Neutrophil (primary cell): ENCODE data around the gene SYNPO2.
"Not testable (repeated sequence)": the region's sequence is repeated elsewhere in the genome, so short reads cannot be mapped to it uniquely, and the experiment has no call there.

Experiments
- H3K27ac ChIP-seq: fragments of 200-600 bp; sonication (generic); 2 replicates; pipeline ENCODE4 v1.5.1; 2016; ENCODE audit warnings: mild to moderate bottlenecking, moderate library complexity
- H3K27me3 ChIP-seq: fragments of 200-600 bp; sonication (generic); 2 replicates; pipeline ENCODE4 v1.6.0; 2016; ENCODE audit warnings: mild to moderate bottlenecking
- H3K36me3 ChIP-seq: fragments of 200-600 bp; sonication (generic); 2 replicates; pipeline ENCODE4 v1.5.1; 2017
- H3K4me1 ChIP-seq, 2 experiments: fragments of 200-600 bp in 1 of 2; sonication (generic) in 1 of 2; 1 replicate in 1 of 2; 2 replicates in 1 of 2; pipeline versions ENCODE4 v1.5.1 to v1.6.1; 2013 to 2016; ENCODE audit warnings: low read depth in 1 of 2, low read length in 1 of 2, mild to moderate bottlenecking in 1 of 2, moderate library complexity in 1 of 2; ENCODE audit not compliant: control insufficient read depth in 1 of 2, insufficient read depth in 1 of 2
- H3K4me3 ChIP-seq, 2 experiments: fragments of 200-600 bp in 1 of 2; sonication (generic) in 1 of 2; 1 replicate in 1 of 2; 2 replicates in 1 of 2; pipeline ENCODE4 v1.5.1; 2013 to 2016; ENCODE audit warnings: low read depth in 1 of 2, low read length in 1 of 2, mild to moderate bottlenecking in 1 of 2, moderate library complexity in 1 of 2
- H3K9me3 ChIP-seq: fragments of 200-600 bp; sonication (generic); 2 replicates; pipeline ENCODE4 v1.5.1; 2016
- TF ChIP-seq, protein P1 (sequence below): fragments of 200-600 bp; sonication (generic); IDR thresholded peaks from 2 replicates; pipeline ENCODE4 v1.5.1; 2016; ENCODE audit warnings: antibody characterized with exemption

SYNPO2 gene

DNA sequence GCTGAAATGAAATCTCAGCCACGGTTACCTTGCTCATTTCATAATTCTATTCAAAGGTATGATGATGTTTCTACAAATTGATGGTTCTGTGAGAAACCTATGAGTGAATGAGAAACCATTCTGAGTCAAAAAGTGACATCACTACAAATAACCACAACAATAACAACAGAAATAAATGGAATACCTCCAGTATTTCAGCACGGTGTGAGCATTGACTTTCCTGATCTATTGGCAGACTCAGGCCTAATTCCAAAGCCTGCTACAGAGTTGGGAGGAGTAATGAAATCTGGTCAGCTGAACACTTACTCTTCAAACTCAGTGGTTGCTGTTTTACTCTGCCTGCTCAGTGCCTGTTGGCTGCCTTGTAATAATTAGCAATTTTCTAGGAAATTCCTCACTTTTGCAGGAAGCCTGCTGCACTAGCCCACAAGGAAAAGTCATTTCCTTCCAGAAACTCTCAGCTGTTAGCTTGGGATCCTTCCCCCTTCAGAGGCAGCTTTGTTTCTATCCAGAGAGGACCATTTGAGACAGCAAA is 18.8 kb upstream of the SYNPO2 start:
- H3K4me1 ChIP-seq = no peaks in the 10 kb centered on the region
- TF ChIP-seq, protein P1, sequence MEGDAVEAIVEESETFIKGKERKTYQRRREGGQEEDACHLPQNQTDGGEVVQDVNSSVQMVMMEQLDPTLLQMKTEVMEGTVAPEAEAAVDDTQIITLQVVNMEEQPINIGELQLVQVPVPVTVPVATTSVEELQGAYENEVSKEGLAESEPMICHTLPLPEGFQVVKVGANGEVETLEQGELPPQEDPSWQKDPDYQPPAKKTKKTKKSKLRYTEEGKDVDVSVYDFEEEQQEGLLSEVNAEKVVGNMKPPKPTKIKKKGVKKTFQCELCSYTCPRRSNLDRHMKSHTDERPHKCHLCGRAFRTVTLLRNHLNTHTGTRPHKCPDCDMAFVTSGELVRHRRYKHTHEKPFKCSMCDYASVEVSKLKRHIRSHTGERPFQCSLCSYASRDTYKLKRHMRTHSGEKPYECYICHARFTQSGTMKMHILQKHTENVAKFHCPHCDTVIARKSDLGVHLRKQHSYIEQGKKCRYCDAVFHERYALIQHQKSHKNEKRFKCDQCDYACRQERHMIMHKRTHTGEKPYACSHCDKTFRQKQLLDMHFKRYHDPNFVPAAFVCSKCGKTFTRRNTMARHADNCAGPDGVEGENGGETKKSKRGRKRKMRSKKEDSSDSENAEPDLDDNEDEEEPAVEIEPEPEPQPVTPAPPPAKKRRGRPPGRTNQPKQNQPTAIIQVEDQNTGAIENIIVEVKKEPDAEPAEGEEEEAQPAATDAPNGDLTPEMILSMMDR = no peak
- no peaks in the 10 kb centered on the region for H3K9me3 ChIP-seq
- no peak overlapping the region for H3K27ac ChIP-seq
- no peak overlapping the region for H3K4me3 ChIP-seq
- no peaks in the 10 kb centered on the region for H3K36me3 ChIP-seq
- no peaks in the 10 kb centered on the region for H3K27me3 ChIP-seq

- Histone ChIP-seq H3K4me1 (no peaks in the 10 kb centered on the region), H3K9me3 (no peaks in the 10 kb centered on the region), H3K27me3 (no peaks in the 10 kb centered on the region), H3K4me3 (no peak overlapping the region), H3K36me3 (no peaks in the 10 kb centered on the region), H3K27ac (no peak overlapping the region)
- TF ChIP-seq, protein P1 = no peak
Observed at GRCh38 chr4:118872181-118872580, 16.5 kb upstream of the SYNPO2 start.

GRCh38 chr4:118877797-118878196 is 10.9 kb upstream of the SYNPO2 start:
- no peak overlapping the region for H3K4me3 ChIP-seq
- no peaks in the 10 kb centered on the region for H3K27me3 ChIP-seq
- H3K9me3 ChIP-seq = no peaks in the 10 kb centered on the region
- no peaks in the 10 kb centered on the region for H3K4me1 ChIP-seq
- TF ChIP-seq, protein P1 = no peak
- no peaks in the 10 kb centered on the region for H3K36me3 ChIP-seq
- no peak overlapping the region for H3K27ac ChIP-seq

- not testable (repeated sequence) for H3K36me3 ChIP-seq, H3K27me3 ChIP-seq, H3K4me1 ChIP-seq, H3K9me3 ChIP-seq, H3K4me3 ChIP-seq, H3K27ac ChIP-seq
Observed at GRCh38 chr4:118878507-118878906, 10.1 kb upstream of the SYNPO2 start.

DNA sequence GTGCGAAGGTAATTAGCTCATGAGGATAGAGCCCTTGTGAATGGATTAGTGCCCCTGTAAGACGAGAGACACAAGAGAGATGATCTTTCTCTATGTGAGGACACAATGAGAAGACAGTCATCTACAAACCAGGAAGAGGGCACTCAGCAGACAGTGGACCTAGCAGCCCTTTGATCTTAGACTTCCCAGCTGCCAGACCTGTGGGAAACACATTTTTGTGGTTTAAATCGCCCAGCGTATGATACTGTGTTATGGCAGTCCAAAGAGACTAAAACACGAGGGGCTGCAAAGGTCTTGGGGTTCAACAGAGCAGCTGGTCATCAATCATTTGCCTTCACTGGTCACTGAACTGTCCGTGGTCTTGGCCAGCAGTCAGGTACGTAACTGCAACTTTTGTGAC is 9.2 kb upstream of the SYNPO2 start:
- H3K27me3 ChIP-seq = no peaks in the 10 kb centered on the region
- TF ChIP-seq, protein P1 = no peak
- H3K36me3 ChIP-seq = no peaks in the 10 kb centered on the region
- H3K9me3 ChIP-seq = no peaks in the 10 kb centered on the region
- no peak overlapping the region for H3K4me3 ChIP-seq
- no peak overlapping the region for H3K27ac ChIP-seq
- H3K4me1 ChIP-seq = no peaks in the 10 kb centered on the region

DNA sequence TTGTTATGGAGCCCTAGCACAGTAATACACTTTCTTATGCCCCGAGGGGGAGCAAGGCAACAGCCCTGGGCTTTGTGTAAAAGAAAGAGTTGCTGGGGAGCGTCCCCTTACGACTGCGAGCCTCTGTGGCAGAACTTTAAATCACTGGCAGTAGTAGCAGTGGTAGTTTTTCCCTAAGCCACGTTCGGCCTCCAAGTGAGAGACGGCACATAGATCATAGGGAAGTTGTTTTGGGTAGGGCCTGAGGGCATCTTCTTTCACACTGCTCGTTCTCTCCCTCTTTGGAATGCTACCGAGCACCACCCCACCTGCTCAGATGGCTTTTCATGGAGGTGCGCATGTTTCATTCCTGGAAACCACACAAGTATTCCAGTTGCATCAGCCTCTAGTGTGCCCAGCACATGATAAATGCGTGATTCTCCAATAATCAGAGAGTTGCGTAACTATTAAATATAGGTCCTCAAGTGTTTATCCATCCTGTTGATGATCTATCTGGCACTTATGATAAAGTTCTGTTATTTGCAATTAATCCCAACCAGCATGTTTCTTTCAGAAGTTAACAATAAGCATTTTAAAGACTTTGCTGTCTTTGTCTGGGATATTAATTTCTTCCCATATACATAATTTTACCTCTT is 7.0 kb upstream of the SYNPO2 start:
- Histone ChIP-seq H3K27me3 (peaks cover under 1% of the 10 kb centered on the region), H3K27ac (no peak overlapping the region), H3K9me3 (no peaks in the 10 kb centered on the region), H3K4me3 (no peak overlapping the region), H3K4me1 (no peaks in the 10 kb centered on the region), H3K36me3 (no peaks in the 10 kb centered on the region)
- TF ChIP-seq, protein P1 = no peak
